Occipital lobe (tissue), 2 donors: ENCODE data around the gene SCYGR1. TPM values are rescaled to one million over a fixed set of nuclear protein-coding genes. Genes with fewer than 3 reads are reported as not detected.
"Not testable (repeated sequence)": the region's sequence is repeated elsewhere in the genome, so short reads cannot be mapped to it uniquely, and the experiment has no call there.

ENCODE experiments used
- DNase-seq: peaks from one replicate; lab custom pipeline; 2025; lab: John Stamatoyannopoulos, UW
- total RNA-seq: library from RNA; depleted of rRNA; stranded (reverse); fragments of >200 nt; gene quantifications from one replicate; pipeline ENCODE4 v1.2.3, GENCODE V29; 2014

SCYGR1 gene
- total RNA-seq, 1 donor from 2014 or later = not detected

DNA sequence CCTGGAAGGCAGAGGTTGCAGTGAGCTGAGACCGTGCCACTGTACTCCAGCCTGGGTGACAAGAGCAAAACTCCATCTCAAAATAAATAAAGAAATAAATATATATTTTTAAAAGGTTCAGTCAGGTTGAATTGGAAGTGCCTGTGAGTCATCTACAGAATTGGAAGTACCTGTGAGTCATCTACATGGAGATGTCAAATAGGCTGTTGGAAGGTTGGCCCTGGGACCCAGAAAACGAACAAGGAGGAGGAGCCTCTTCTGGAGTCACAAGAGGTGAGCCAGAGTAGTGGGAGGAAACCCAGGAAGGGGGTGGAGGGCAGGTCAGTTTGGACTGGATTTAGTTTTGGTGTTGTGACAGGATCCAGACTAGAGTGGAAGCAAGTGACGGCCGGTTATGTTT lies 15.2 kb upstream of the SCYGR1 start:
- DNase-seq = no peak

- DNase-seq = no peak
Measured at GRCh38 chr2:227402321-227402720, 14.6 kb upstream of the SCYGR1 start.

- DNase-seq = no peak
Measured at GRCh38 chr2:227401550-227401949, 13.8 kb upstream of the SCYGR1 start.

DNA sequence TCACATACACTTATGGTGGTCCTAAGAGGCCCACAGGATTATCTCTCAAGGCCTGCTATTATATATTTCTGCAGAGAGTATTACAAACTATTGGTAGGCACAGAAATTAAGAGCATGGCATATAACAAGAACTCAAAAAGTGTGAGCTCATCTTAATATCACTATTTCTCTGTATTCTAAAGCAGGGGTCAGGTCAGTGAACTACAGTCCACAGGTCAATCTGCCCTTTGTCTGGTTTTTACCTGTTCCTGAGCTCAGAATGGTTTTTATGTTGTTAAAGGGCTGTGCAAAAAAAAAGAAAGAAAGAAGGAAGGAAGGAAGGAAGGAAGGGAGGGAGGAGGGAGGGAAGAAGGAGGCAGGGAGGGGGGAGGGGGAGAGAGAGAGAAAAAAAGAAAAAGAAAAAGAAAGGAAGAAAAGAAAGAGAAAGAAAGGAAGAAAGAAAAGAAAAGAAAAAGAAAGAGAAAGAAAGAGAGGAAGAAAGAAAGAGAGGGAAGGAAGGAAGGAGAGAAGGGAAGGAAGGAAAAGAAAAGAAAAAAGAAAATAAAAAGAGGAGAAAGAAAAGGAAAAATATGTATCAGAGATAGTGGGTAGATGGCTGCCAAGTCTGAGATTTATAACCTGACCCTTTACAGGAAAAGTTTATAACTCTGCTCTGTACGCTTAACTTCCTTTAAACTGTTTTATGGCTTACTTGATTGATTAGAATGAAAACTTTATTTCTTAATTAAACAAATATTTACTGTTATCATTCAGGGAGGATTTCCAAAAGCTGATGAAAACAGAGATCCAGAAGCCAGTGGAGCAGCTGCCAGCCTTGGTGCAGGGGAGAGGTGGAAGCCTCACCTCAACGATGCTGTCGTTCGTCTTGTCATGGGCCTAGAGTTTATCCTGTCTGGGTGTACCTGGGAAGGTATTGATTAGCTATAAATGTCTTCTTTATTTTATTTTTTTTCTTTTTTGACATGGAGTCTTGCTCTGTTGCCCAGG lies 11.2 kb upstream of the SCYGR1 start:
- DNase-seq = no peak

DNA sequence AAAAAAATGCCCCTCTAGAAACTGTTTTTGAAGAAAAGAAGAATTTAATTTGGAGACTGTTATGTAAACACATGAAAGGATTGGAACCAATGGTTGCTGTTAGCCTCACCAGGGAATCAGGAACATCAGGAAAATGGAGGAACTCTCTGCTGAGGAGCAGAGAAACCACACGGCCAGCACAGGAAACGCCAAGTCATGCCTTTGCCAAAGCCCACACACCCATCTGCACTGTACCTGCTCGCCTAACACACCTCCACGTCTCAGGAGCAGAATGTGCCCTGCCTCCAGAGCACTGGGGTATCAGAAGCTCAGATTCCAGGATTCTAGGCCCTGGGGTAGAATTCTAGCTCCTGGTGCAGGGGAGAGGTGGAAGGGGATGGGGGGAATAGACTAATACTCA lies 9.8 kb upstream of the SCYGR1 start:
- DNase-seq = no peak

GRCh38 chr2:227395556-227395955 lies 7.8 kb upstream of the SCYGR1 start:
- DNase-seq = no peak

DNA sequence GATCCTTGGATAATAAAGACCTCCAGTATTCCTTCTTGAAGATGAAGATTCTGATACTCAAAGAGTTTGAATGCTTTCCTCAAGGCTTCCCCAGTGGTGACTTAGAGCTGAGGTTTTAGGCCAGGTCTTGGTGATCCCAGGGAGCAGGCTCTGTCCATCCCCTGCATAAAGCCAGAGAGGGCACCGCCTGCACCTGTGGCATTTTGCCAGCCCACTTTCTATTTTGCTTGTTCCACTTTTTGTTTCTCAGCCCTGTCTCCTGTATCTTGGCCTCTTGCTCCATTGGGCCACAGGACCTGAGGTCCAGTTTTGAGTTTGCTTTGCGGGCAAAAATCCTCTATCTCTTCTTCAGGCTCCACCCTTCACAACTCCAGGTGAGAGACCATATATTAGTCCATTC lies 6.7 kb upstream of the SCYGR1 start:
- no peak for DNase-seq

DNA sequence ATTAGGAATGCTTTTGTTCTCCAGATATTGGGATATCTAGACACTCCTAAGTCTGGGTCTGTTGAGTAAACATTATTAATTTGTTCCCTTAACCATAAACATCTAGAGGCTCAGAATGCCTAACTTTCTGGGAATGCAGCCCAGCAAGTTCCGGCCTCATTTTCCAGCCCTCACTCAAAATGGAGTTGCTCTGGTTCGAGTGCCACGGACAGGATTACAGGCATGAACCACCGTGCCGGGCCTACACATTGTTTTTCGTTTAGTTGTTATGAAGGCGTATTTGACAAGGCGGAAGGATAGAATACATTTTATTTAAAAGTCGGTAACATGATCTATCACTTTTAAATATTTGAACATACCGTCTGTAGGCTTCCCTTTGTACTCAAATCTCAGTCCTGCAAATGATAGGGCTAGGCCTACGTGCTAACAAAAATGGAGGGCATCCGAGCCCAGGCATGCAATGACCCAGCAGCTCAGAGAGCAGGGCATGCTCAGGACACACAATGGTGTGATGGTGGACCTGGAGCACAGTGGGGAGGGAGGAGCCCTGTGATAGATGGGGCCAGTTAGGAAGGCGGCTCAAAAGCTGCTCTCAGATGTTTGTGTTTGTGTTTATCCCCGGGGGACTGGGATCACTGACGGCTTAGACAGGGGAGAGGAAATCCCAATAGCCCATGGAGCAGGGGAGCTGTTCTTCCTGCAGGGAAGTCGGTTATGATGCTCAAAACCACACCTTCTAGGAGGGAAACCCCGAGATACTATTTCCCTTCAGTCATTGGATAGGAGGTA lies 2.9 kb upstream of the SCYGR1 start:
- DNase-seq = no peak

DNA sequence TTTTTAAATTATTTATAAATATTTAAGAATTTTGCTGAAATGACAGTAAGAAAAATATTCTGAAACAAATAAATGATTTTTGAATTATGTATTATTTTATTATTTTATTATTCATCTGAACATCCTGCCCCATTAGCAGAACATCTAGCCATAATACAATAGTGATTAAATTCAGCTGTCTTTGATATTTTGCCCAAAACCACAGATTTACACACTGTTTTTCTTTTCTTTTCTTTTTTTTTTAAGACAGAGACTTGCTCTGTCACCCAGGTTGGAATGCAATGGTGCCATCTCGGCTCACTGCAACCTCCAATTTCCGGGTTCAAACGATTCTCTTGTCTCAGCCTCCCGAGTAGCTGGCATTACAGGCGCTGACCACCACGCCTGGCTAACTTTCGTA lies 1.9 kb upstream of the SCYGR1 start:
- DNase-seq = no peak

- DNase-seq = no peak
Measured at GRCh38 chr2:227389231-227389630, 1.5 kb upstream of the SCYGR1 start.

GRCh38 chr2:227388537-227389011 lies 825 bp upstream of the SCYGR1 start:
- DNase-seq = no peak

GRCh38 chr2:227386630-227387029 lies 1.1 kb downstream of the SCYGR1 start:
- no peak for DNase-seq

GRCh38 chr2:227383686-227384085 lies 4.1 kb downstream of the SCYGR1 start:
- no peak for DNase-seq

DNA sequence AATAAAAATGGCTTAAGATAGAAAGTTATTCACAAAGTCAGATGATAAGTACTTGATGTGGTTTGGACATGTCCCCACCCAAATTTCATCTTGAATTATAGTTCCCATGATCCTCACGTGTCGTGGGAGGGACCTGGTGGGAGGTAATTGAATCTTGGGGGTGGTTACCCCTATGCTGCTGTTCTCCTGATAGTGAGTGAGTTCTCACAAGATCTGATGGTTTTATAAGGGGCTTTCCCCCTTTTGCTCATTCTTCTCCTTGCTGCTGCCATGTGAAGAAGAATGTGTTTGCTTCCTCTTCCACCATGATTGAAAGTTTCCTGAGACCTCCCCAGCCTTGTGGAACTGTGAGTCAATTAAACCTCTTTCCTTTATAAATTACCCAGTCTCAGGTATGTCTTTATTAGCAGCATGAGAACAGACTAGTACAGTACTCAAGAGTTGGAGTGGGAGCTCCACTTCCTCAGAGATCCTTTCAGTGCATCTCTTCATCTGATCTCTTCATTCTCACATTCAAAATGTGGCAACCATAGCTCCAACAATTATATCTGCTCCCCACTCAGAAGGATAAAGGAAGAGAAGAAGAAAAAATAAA lies 5.4 kb downstream of the SCYGR1 start:
- DNase-seq = not testable (repeated sequence)

DNA sequence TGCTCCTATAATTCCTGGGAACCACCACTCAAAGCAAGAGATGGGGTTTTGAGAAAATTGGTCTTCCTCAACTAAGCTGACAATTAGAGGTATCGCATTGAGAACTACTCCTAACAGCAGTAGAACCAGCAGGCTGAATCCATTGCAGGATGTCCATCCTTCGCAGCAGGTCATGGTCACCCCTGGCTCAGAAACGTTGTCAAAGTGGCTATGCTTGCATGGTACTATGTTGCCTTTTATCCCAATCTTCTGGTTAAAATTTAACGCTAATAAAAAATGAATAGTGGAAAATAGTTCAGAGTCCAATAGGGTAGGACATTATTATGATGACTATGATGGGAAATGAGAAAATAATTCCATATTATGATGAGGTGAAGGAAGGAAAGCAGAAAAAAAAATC lies 8.7 kb downstream of the SCYGR1 start, which contains the start of gene TM4SF20:
Gene TM4SF20, minus strand, starts transcription at position 212 of the 400 bp plus-strand sequence. Its CDS starts 38 bp downstream, at position 174.
- DNase-seq = no peak

GRCh38 chr2:227378371-227378782 lies 9.4 kb downstream of the SCYGR1 start:
- DNase-seq = no peak

DNA sequence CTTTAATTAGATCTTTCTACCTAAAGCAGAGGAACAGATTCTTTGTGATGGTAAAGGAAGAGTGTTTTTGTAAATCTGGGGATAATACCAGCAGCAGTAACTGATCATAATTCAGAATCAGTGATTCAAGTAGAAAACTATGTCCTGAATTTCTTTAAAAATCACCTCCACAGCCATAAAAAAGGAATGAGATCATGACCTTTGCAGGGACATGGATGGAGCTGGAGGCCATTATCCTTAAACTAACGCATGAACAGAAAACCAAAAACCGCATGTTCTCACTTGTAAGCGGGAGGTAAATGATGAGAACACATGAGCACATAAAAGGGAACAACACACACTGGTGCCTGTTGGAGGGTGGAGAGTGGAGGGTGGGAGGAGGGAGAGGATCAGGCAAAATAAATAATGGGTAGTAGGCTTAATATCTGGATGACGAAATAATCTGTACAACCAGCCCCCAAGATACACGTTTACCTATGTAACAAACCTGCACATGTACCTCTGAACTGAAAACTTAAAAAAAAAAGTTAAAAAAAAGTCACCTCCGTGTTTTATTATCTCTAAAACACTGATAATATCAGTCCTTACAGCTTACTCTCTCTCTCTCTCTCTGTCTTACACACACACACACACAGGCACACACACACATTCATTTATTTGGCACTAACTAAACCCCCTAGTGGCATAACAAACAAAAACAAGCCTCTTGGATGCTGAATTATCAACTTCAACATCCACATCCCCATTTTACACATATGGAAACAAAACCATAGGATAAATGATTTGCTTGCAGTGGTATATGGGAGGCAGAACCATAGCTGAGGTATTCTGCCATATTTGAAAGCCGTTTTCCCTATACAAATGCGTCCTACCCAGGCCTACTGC lies 10.0 kb downstream of the SCYGR1 start:
- no peak for DNase-seq

GRCh38 chr2:227376656-227377396 lies 10.9 kb downstream of the SCYGR1 start:
- DNase-seq = no peak

- DNase-seq = no peak
Measured at GRCh38 chr2:227374158-227374557, 13.6 kb downstream of the SCYGR1 start.

- no peak for DNase-seq
Measured at GRCh38 chr2:227373389-227373788, 14.4 kb downstream of the SCYGR1 start.
